ENCODE results near the gene LARP4.

DNA sequence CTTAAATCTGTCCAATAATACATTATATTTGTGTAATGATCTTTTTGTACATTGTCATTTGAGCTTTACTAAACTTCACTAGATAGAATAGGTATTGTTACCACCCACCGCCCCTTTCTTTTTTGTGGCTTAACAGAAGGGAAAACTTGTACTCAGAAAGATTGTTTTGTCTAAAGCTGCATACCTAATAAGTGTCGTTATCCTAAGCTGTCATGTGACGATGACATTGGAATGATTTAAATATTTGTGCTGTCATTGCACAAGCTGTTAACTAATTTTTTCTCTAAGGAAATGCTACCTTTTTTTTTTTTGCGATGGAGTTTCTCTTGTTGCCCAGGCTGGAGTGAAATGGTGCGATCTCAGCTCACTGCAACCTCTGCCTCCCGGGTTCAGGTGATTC lies 107.7 kb downstream of the LARP4 start:
- TF ChIP-seq, protein P1, sequence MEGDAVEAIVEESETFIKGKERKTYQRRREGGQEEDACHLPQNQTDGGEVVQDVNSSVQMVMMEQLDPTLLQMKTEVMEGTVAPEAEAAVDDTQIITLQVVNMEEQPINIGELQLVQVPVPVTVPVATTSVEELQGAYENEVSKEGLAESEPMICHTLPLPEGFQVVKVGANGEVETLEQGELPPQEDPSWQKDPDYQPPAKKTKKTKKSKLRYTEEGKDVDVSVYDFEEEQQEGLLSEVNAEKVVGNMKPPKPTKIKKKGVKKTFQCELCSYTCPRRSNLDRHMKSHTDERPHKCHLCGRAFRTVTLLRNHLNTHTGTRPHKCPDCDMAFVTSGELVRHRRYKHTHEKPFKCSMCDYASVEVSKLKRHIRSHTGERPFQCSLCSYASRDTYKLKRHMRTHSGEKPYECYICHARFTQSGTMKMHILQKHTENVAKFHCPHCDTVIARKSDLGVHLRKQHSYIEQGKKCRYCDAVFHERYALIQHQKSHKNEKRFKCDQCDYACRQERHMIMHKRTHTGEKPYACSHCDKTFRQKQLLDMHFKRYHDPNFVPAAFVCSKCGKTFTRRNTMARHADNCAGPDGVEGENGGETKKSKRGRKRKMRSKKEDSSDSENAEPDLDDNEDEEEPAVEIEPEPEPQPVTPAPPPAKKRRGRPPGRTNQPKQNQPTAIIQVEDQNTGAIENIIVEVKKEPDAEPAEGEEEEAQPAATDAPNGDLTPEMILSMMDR (IDR thresholded peaks at IDR 0.05; ENCODE audit: borderline replicate concordance, extremely low read depth, low read length, poor library complexity, severe bottlenecking): no peak
- no peak for TF ChIP-seq EZH2 (IDR thresholded peaks at IDR 0.05; ENCODE audit: borderline replicate concordance, low read depth, low read length, severe bottlenecking)

All from DND-41 (cell line).